HepG2 (cell line): ENCODE measurements around the gene PARP3.

Source experiments
- EP300 ChIP-seq, 3 experiments: sonication (generic) in 1 of 3; formaldehyde crosslinking in 1 of 3; IDR thresholded peaks; 2 replicates each; pipeline versions ENCODE4 v1.5.1 to v1.6.1; 2011 to 2020; ENCODE audit warnings: low read depth in 2 of 3, low read length in 2 of 3, borderline replicate concordance in 1 of 3, improper control_type of control experiment in 1 of 3, mild to moderate bottlenecking in 1 of 3, missing genetic modification reagents in 1 of 3, moderate library complexity in 1 of 3
- EZH2 ChIP-seq: conservative IDR thresholded peaks from 2 replicates; pipeline ENCODE4 v1.6.1; 2012; ENCODE audit warnings: mild to moderate bottlenecking, low read depth, low read length, moderate library complexity
- POLR2A ChIP-seq, 2 experiments: IDR thresholded peaks; 2 replicates each; pipeline ENCODE4 v1.6.1; 2011; ENCODE audit warnings: low read depth in 2 of 2, low read length in 2 of 2, mild to moderate bottlenecking in 1 of 2, moderate library complexity in 1 of 2; ENCODE audit not compliant: insufficient read depth in 1 of 2
- SUZ12 ChIP-seq: fragments of 150-350 bp; IDR thresholded peaks from 2 replicates; pipeline ENCODE4 v1.6.1; 2014; ENCODE audit warnings: low read depth, low read length
- TF ChIP-seq, protein P1 (sequence below): fragments of 450-650 bp; IDR thresholded peaks from 2 replicates; pipeline ENCODE4 v1.6.1; 2016
- TF ChIP-seq, protein P2 (sequence below): sonication (generic); formaldehyde crosslinking; IDR thresholded peaks from 2 replicates; pipeline ENCODE4 v1.5.0; 2020; ENCODE audit warnings: mild to moderate bottlenecking, missing genetic modification reagents, moderate library complexity
- TF ChIP-seq, protein P3 (sequence below): sonication (generic); formaldehyde crosslinking; IDR thresholded peaks from 2 replicates; pipeline ENCODE4 v1.5.0; 2020; ENCODE audit warnings: missing genetic modification reagents, mild to moderate bottlenecking, borderline replicate concordance

DNA sequence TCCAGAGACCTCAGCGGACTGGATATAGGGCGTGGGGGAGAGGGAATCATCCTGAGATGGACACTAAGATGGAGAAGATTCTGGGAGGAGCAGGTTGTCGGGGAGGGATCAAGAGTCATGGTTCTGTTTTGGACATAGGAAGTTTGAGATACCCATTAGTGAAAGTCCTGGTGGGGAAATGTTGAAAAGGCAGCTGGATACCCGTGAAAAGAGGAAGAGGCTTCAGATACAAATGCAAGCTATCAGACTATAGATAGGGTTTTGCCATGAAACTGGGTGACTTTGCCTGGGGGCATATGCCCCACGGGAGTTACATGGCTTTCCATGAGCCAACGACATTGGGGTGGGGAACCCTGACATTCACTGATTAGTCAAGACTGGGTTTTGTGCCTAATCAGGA is 11.9 kb downstream of the PARP3 start:
- TF ChIP-seq EP300 (IDR thresholded peaks at IDR 0.05; ENCODE audit: low read depth in 2 of 2, low read length in 2 of 2) (no peak), EP300 (CRISPR knock-in tag; IDR thresholded peaks at IDR 0.05; ENCODE audit: borderline replicate concordance) (no peak), EZH2 (no peak), POLR2A (IDR thresholded peaks at IDR 0.05; ENCODE audit: insufficient read depth in 1 of 2, low read depth in 2 of 2, low read length in 2 of 2) (no peak), SUZ12 (no peak)
- TF ChIP-seq, protein P1, sequence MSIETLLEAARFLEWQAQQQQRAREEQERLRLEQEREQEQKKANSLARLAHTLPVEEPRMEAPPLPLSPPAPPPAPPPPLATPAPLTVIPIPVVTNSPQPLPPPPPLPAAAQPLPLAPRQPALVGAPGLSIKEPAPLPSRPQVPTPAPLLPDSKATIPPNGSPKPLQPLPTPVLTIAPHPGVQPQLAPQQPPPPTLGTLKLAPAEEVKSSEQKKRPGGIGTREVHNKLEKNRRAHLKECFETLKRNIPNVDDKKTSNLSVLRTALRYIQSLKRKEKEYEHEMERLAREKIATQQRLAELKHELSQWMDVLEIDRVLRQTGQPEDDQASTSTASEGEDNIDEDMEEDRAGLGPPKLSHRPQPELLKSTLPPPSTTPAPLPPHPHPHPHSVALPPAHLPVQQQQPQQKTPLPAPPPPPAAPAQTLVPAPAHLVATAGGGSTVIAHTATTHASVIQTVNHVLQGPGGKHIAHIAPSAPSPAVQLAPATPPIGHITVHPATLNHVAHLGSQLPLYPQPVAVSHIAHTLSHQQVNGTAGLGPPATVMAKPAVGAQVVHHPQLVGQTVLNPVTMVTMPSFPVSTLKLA: no peak
- TF ChIP-seq, protein P2, sequence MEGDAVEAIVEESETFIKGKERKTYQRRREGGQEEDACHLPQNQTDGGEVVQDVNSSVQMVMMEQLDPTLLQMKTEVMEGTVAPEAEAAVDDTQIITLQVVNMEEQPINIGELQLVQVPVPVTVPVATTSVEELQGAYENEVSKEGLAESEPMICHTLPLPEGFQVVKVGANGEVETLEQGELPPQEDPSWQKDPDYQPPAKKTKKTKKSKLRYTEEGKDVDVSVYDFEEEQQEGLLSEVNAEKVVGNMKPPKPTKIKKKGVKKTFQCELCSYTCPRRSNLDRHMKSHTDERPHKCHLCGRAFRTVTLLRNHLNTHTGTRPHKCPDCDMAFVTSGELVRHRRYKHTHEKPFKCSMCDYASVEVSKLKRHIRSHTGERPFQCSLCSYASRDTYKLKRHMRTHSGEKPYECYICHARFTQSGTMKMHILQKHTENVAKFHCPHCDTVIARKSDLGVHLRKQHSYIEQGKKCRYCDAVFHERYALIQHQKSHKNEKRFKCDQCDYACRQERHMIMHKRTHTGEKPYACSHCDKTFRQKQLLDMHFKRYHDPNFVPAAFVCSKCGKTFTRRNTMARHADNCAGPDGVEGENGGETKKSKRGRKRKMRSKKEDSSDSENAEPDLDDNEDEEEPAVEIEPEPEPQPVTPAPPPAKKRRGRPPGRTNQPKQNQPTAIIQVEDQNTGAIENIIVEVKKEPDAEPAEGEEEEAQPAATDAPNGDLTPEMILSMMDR (CRISPR knock-in tag): no peak
- TF ChIP-seq, protein P3, sequence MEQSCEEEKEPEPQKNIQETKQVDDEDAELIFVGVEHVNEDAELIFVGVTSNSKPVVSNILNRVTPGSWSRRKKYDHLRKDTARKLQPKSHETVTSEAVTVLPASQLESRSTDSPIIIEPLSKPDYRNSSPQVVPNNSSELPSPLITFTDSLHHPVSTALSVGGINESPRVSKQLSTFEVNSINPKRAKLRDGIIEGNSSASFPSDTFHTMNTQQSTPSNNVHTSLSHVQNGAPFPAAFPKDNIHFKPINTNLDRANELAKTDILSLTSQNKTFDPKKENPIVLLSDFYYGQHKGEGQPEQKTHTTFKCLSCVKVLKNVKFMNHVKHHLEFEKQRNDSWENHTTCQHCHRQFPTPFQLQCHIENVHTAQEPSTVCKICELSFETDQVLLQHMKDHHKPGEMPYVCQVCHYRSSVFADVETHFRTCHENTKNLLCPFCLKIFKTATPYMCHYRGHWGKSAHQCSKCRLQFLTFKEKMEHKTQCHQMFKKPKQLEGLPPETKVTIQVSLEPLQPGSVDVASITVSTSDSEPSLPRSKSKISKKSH (CRISPR knock-in tag): no peak
